GM12874 (cell line): ENCODE results near the gene SATB2.

Source experiments
- CTCF ChIP-seq: IDR thresholded peaks from 2 replicates; pipeline ENCODE4 v1.5.1; 2011; ENCODE audit warnings: low read depth, mild to moderate bottlenecking, control low read depth, low read length, moderate library complexity; ENCODE audit not compliant: insufficient read depth

SATB2 gene

DNA sequence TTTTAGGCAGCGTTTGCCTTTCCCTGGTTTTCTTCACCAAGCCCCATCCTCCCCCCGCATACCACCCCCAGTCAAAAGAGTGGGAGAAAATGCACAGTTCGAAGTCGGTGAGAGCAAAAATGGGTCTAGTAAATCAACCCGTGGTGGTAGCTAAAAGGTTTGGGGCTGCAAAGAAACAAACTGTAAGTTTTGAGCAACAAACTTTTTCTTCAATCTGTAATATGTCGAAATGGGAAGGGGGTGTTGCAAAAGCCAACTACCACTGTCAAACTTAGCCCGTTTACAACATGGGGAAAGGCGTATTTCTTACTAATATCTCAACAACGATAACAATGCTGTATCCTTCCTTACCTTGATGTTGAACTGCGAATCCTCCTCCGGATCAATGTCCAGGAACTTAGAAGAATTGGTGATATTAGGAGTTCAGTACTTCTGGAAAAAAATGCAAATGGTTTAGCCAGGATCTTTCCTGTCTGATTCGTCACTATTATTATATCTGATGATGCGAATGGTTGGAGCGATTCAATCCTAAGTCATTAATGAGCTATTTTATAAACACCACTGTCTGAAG, 2.4 kb upstream of the SATB2 start:
- no peak for TF ChIP-seq CTCF

GRCh38 chr2:199459286-199460100, 1.8 kb upstream of the SATB2 start:
- TF ChIP-seq CTCF, result no peak

- TF ChIP-seq CTCF, result 0 out of 2 replicates have a peak, but pooled peaks have one; percentile 2
Measured at GRCh38 chr2:199458806-199459285, 1.1 kb upstream of the SATB2 start.

- TF ChIP-seq CTCF, result no peak
Measured at GRCh38 chr2:199458009-199458805, 468 bp upstream of the SATB2 start.

DNA sequence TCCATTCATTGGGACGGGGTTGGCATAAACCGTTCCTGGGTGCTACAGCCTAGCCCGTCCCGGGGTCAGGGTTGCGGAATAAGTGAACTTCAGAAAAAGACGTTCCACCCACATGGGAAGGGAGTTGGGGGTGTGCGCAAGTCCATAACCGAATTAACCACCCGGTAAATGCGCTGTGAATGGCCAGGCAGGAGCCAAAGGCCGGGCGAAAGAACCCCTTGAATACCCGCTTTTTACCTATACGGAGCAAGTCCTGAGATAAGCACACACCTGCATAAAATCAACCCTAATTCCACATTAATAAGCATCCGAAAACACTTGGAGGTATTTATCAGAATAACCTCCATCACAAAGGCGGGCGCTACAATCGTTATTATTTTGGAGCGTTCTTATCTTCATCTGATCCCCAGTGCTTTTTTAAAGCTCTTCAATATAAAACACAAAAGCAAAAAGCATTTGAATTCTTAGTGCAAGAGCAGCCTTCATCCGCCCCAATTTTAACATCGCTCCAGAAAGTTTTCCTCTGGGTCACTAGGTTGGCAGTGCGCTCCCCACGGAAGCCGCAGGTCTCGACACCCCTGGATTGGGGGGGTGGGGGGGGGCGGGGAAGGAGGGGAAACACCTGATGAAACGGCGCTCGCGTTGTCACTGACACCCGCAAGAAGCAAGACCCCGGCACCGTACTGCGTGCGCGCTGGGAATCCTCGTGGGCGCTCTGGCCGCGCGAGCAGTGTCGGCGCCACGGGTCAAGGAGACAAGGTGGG, 1.2 kb downstream of the SATB2 start:
- no peak for TF ChIP-seq CTCF

DNA sequence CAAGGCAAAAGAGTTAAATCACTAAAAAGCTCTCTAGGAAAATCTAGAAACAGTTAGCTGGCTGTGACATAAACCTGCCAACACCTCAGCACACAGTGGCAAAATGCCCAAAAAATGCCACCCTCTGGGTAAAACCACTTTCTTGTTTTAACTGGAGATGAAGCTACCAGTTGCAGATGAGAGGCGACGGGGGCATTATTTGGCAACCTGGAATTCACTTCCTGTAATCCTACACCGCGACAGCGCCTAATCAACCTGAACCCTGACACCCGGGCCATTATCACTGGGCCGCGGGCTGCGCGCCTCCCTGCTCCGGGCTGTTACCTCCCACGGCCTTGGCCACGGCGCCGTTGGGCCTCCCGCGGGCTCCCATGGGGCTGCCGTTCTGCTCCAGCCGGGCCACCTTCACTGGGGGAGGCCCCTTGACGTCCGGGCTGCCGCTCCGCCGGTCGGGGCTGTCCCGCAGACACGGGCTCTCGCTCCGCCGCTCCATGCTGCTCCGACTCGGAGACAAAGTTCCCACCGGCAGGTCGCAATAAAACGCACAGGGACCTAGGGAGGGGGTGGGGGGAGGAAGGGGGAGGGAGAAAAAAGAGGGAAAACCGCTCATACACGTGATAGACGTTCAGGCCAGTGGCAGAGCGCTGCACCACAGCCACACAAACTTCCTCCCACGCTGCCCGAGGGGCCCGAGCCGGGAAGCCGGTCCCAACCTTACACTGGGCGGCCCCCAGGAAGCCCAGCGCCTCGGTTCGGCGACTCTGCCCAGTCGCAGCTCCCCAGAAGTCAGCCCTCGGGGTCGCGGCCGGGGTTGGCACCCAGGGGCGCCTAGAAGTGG, 2.0 kb downstream of the SATB2 start:
- no peak for TF ChIP-seq CTCF
